Endodermal cell (in vitro differentiated cells): ENCODE data around the gene XRN1. TPM values are rescaled to one million over a fixed set of nuclear protein-coding genes. Genes with fewer than 3 reads are reported as not detected.
"Not testable (repeated sequence)": the region's sequence is repeated elsewhere in the genome, so short reads cannot be mapped to it uniquely, and the experiment has no call there.

Experiments
- DNase-seq: peaks from one replicate; pipeline ENCODE4 v3.0.0-alpha.2; 2017
- H3K27ac ChIP-seq: 2 replicates; pipeline ENCODE4 v1.5.1; 2013; ENCODE audit warnings: mild to moderate bottlenecking, low read depth, low read length, moderate library complexity
- H3K27me3 ChIP-seq: 2 replicates; pipeline ENCODE4 v1.6.1; 2013; ENCODE audit warnings: mild to moderate bottlenecking, low read length, moderate library complexity; ENCODE audit not compliant: insufficient read depth, control insufficient read depth, poor library complexity, severe bottlenecking
- H3K36me3 ChIP-seq: 2 replicates; pipeline ENCODE4 v1.7.0; 2013; ENCODE audit warnings: mild to moderate bottlenecking, low read length, moderate library complexity; ENCODE audit not compliant: control insufficient read depth, insufficient read depth
- H3K4me1 ChIP-seq: one replicate; pipeline ENCODE4 v1.7.0; 2013; ENCODE audit warnings: low read length; ENCODE audit not compliant: control insufficient read depth, insufficient read depth
- H3K4me3 ChIP-seq: 2 replicates; pipeline ENCODE4 v1.5.1; 2013; ENCODE audit warnings: mild to moderate bottlenecking, low read length, moderate library complexity
- H3K9ac ChIP-seq: 2 replicates; pipeline ENCODE4 v1.6.1; 2013; ENCODE audit warnings: mild to moderate bottlenecking, low read length, moderate library complexity; ENCODE audit not compliant: poor library complexity, severe bottlenecking; ENCODE audit errors: extremely low read depth
- H3K9me3 ChIP-seq: 2 replicates; pipeline ENCODE4 v1.6.1; 2013; ENCODE audit warnings: mild to moderate bottlenecking, low read length, moderate library complexity; ENCODE audit not compliant: control insufficient read depth
- H3K27ac Mint-ChIP-seq: 2 replicates; pipeline ENCODE4 v1.8.0; 2020; ENCODE audit warnings: mixed read lengths
- H3K27me3 Mint-ChIP-seq: 2 replicates; pipeline ENCODE4 v1.8.0; 2021; ENCODE audit warnings: mild to moderate bottlenecking, mixed read lengths; ENCODE audit not compliant: insufficient read depth
- H3K36me3 Mint-ChIP-seq: 2 replicates; pipeline ENCODE4 v1.8.0; 2020; ENCODE audit warnings: low read depth, mixed read lengths
- H3K4me1 Mint-ChIP-seq: 2 replicates; pipeline ENCODE4 v1.8.0; 2020; ENCODE audit warnings: mixed read lengths
- H3K4me3 Mint-ChIP-seq: 2 replicates; pipeline ENCODE4 v1.8.0; 2020; ENCODE audit warnings: mild to moderate bottlenecking, moderate library complexity, mixed read lengths
- H3K9me3 Mint-ChIP-seq: 2 replicates; pipeline ENCODE4 v1.8.0; 2020; ENCODE audit warnings: mild to moderate bottlenecking, mixed read lengths
- WGBS, 2 experiments: methylation state at CpG; one replicate each; pipeline versions ENCODE4 v1.1.5 to v1.1.7; 2013; ENCODE audit warnings: missing lambda C conversion rate in 2 of 2, mixed read lengths in 1 of 2; ENCODE audit not compliant: insufficient coverage in 1 of 2, insufficient read length in 1 of 2; 5-methylcytosine and 5-hydroxymethylcytosine counted together
- total RNA-seq, 2 donors: library from RNA; stranded (reverse); fragmentation: NEBNext Ultra II Directional in 1 of 2; extraction: Animal tissue kit (Norgen Biotek cat#: 25700) in 1 of 2; gene quantifications; 2 replicates in 1 of 2; 3 replicates in 1 of 2; pipeline ENCODE4 v1.2.1, GENCODE V29; 2021
- TF ChIP-seq, protein P1 (sequence below): fragments of 200-600 bp; sonication (generic); conservative IDR thresholded peaks from 2 replicates; pipeline ENCODE4 v1.5.0; 2021; ENCODE audit warnings: antibody characterized with exemption, mild to moderate bottlenecking

The XRN1 gene
- total RNA-seq, 2 donors from 2014 or later: 27.6 to 29.3 TPM

DNA sequence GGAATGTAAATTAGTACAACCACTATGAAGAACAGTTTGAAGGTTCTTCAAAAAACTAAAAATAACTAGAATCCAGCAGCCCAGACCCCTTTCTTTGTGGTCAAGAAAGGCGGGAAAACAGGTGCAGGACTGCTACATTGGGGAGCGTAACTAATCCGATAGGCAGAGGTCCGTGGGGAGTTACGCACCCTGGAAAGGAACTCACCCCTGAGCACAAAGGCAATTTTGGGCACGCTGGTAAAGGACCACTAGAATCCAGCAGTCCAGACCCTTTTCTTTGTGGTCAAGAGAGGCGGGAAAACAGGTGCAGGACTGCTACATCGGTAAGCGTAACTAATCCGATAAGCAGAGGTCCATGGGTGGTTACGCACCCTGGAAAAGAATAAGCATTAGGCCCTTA is 9.7 kb downstream of the XRN1 start:
- Mint-ChIP-seq H3K9me3 (peaks cover 13% of the 10 kb centered on the region), H3K36me3 (peaks cover 13% of the 10 kb centered on the region)
- not testable (repeated sequence) for H3K27ac Mint-ChIP-seq, DNase-seq, H3K9me3 ChIP-seq, H3K4me3 ChIP-seq, H3K27me3 ChIP-seq, H3K4me1 ChIP-seq, H3K36me3 ChIP-seq, H3K9ac ChIP-seq, H3K4me3 Mint-ChIP-seq, H3K4me1 Mint-ChIP-seq, H3K27me3 Mint-ChIP-seq, H3K27ac ChIP-seq
- WGBS, 2 experiments: 93 to 96% methylated on average over 7 to 11 of the region's 11 CpGs

DNA sequence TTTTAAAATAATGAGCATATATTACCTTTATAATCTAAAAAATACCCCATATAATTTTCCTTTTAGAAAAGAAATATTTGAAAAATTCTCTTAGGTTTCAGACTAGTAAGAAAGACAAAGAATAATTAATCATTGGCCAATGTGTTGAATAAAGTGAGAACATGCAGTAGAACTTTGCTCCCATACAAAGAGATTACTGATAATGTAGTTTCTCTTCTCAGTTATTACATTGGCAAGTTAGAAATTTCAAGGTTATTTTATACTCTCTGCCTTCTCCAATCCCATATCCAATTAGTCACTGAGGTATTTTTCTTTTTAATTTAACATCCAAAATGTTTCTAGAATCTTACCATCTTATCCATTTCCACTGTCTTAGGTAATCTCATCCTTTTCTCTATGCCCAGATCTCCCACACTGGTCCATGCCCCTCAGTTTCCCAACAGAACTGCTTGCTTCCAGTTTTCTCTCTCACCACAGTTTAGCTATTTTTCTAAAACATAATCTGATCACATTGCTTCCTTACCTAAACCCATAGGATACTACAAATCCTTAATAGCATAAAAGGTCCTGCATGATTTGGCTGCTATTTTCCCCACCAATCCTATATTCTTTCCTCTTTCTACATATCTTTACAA is 10.8 kb downstream of the XRN1 start:
- no peak for DNase-seq
- Histone ChIP-seq H3K4me1 (no peaks in the 10 kb centered on the region), H3K9me3 (peaks cover 4% of the 10 kb centered on the region), H3K36me3 (no peaks in the 10 kb centered on the region), H3K9ac (no peak overlapping the region), H3K27me3 (no peaks in the 10 kb centered on the region), H3K27ac (no peak overlapping the region), H3K4me3 (no peak overlapping the region)
- H3K4me1 Mint-ChIP-seq: peaks cover 6% of the 10 kb centered on the region
- H3K4me3 Mint-ChIP-seq: no peak overlapping the region
- TF ChIP-seq, protein P1, sequence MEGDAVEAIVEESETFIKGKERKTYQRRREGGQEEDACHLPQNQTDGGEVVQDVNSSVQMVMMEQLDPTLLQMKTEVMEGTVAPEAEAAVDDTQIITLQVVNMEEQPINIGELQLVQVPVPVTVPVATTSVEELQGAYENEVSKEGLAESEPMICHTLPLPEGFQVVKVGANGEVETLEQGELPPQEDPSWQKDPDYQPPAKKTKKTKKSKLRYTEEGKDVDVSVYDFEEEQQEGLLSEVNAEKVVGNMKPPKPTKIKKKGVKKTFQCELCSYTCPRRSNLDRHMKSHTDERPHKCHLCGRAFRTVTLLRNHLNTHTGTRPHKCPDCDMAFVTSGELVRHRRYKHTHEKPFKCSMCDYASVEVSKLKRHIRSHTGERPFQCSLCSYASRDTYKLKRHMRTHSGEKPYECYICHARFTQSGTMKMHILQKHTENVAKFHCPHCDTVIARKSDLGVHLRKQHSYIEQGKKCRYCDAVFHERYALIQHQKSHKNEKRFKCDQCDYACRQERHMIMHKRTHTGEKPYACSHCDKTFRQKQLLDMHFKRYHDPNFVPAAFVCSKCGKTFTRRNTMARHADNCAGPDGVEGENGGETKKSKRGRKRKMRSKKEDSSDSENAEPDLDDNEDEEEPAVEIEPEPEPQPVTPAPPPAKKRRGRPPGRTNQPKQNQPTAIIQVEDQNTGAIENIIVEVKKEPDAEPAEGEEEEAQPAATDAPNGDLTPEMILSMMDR: no peak
- H3K27ac Mint-ChIP-seq: no peak overlapping the region
- peaks cover 15% of the 10 kb centered on the region for H3K36me3 Mint-ChIP-seq
- H3K27me3 Mint-ChIP-seq: no peaks in the 10 kb centered on the region
- H3K9me3 Mint-ChIP-seq: peaks cover 10% of the 10 kb centered on the region

DNA sequence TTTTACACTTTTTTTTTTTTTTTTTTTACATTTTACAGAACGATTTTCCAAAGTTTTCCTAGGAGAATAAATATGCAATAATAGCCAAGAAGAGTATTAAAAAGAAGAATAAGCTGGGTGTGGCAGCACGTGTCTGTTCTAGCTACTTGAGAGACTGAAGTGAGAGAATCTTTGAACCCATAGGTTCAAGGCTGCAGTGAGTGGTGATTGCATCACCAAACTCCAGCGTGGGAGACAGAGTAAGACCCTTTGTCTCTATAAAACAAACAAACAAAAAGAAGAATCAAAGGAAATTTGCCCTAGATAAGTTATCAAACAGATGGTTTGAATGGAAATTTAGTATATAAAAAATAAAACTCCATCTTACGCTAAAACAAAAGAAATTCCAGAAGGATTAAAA is 13.3 kb downstream of the XRN1 start:
- H3K4me1 Mint-ChIP-seq: peaks cover 5% of the 10 kb centered on the region

More for the DNA sequence above, 13.3 kb downstream of the XRN1 start:
- Mint-ChIP-seq H3K27me3 (no peaks in the 10 kb centered on the region), H3K27ac (no peak overlapping the region), H3K4me3 (no peak overlapping the region), H3K9me3 (peaks cover 10% of the 10 kb centered on the region), H3K36me3 (peaks cover 31% of the 10 kb centered on the region)
- WGBS, 2 experiments: 90 to 92% methylated on average over 1 to 2 of the region's 4 CpGs
- TF ChIP-seq, protein P1: no peak
- Histone ChIP-seq H3K9me3 (peaks cover 16% of the 10 kb centered on the region), H3K27ac (no peak overlapping the region), H3K9ac (no peak overlapping the region), H3K4me3 (no peak overlapping the region), H3K4me1 (no peaks in the 10 kb centered on the region), H3K27me3 (no peaks in the 10 kb centered on the region), H3K36me3 (peaks cover 19% of the 10 kb centered on the region)
- no peak for DNase-seq
